OCI-LY3 (cell line): ENCODE results near the gene CBLL1.

Source experiments
- CTCF ChIP-seq: fragments of 200-600, 300-600 bp; sonication (generic); IDR thresholded peaks from 2 replicates; pipeline ENCODE4 v1.5.1; 2014; ENCODE audit warnings: antibody characterized with exemption, low read length, low read depth
- EZH2phosphoT487 ChIP-seq: fragments of 200-600 bp; shearing (Covaris generic); IDR thresholded peaks from 2 replicates; pipeline ENCODE4 v1.6.1; 2018; ENCODE audit warnings: antibody characterized with exemption, mixed run types, low read depth

GRCh38 chr7:107711301-107711700 is 32.6 kb upstream of the CBLL1 start:
- TF ChIP-seq CTCF (no peak), EZH2phosphoT487 (no peak)
